Stimulated activated CD4-positive, alpha-beta T cell treated with anti-CD3 and anti-CD28 coated beads, Interleukin-15, amount 100 ng/mL, for 48 hours (primary cell): ENCODE data around the gene DLX6.
"Not testable (repeated sequence)": the region's sequence is repeated elsewhere in the genome, so short reads cannot be mapped to it uniquely, and the experiment has no call there.

Source experiments
- DNase-seq, 2 donors: peaks; one replicate each; pipeline ENCODE4 v3.0.0-alpha.2; 2020; ENCODE audit warnings: low read depth in 2 of 2

The DLX6 gene

GRCh38 chr7:97024209-97025129 is 19.1 kb downstream of the DLX6 start, which contains the start of gene DLX5:
TSS of gene DLX5 (minus strand) at chr7:97024831. CDS start at chr7:97024623, 208 bp downstream.
- no peak for DNase-seq

- no peak for DNase-seq
Observed at GRCh38 chr7:97025130-97025499, 19.8 kb downstream of the DLX6 start.

GRCh38 chr7:97025983-97026714 is 20.8 kb downstream of the DLX6 start:
- DNase-seq = no peak

- DNase-seq = no peak
Observed at GRCh38 chr7:97026715-97027426, 21.5 kb downstream of the DLX6 start.

GRCh38 chr7:97027427-97028234 is 22.3 kb downstream of the DLX6 start:
- peak; percentile 34 to 51 for DNase-seq

GRCh38 chr7:97034213-97034852 is 29.0 kb downstream of the DLX6 start:
- DNase-seq = not testable (repeated sequence)

- no peak for DNase-seq
Observed at GRCh38 chr7:97039374-97040065, 34.2 kb downstream of the DLX6 start.

GRCh38 chr7:97043281-97043680 is 37.9 kb downstream of the DLX6 start:
- DNase-seq = no peak
